PC-3 (cell line): ENCODE measurements around the gene CIP2A.

Experiments
- EZH2 ChIP-seq: fragments of 300-600 bp; sonication (generic); IDR thresholded peaks from one replicate; pipeline ENCODE4 v1.6.1; 2017; ENCODE audit warnings: antibody characterized with exemption, mild to moderate bottlenecking, low read length; ENCODE audit not compliant: unreplicated experiment
- EZH2phosphoT487 ChIP-seq: fragments of 300-600 bp; sonication (generic); IDR thresholded peaks from 2 replicates; pipeline ENCODE4 v1.6.1; 2018; ENCODE audit warnings: mild to moderate bottlenecking, antibody characterized with exemption, low read length, borderline replicate concordance
- TF ChIP-seq, protein P1 (sequence below): fragments of 300-600 bp; sonication (generic); conservative IDR thresholded peaks from 2 replicates; pipeline ENCODE4 v1.5.1; 2017; ENCODE audit warnings: antibody characterized with exemption, low read depth, mild to moderate bottlenecking, low read length

DNA sequence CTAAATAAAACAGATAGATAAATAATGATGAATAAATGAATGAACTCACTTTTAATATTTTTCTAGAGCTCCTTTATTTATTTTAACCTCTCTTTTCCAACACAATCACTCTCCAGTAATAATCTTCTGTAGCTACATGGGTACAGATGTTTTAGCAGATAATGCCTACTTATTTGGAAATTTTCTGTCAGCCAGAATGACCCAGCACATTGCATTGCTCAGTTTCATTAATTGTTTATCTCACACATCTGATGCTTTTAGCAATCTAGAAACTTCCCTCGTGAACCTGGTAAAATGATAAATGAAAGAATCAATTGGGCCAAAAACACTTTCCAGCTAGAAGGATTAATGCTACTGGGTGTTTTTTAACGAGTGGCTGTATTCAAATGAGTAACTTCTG lies 64.0 kb downstream of the CIP2A start:
- TF ChIP-seq, protein P1, sequence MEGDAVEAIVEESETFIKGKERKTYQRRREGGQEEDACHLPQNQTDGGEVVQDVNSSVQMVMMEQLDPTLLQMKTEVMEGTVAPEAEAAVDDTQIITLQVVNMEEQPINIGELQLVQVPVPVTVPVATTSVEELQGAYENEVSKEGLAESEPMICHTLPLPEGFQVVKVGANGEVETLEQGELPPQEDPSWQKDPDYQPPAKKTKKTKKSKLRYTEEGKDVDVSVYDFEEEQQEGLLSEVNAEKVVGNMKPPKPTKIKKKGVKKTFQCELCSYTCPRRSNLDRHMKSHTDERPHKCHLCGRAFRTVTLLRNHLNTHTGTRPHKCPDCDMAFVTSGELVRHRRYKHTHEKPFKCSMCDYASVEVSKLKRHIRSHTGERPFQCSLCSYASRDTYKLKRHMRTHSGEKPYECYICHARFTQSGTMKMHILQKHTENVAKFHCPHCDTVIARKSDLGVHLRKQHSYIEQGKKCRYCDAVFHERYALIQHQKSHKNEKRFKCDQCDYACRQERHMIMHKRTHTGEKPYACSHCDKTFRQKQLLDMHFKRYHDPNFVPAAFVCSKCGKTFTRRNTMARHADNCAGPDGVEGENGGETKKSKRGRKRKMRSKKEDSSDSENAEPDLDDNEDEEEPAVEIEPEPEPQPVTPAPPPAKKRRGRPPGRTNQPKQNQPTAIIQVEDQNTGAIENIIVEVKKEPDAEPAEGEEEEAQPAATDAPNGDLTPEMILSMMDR = no peak
- TF ChIP-seq EZH2 = no peak
- no peak for TF ChIP-seq EZH2phosphoT487
